ENCODE data around the gene TBCD. TPM values are rescaled to one million over a fixed set of nuclear protein-coding genes. Genes with fewer than 3 reads are reported as not detected.

TBCD gene
- total and polyA plus RNA-seq, 9 of the 15 experiments (the other 6 are each of a cell fraction or from before 2014, with no cell fraction given): 8.9 to 98.5 (median 28.0) TPM

DNA sequence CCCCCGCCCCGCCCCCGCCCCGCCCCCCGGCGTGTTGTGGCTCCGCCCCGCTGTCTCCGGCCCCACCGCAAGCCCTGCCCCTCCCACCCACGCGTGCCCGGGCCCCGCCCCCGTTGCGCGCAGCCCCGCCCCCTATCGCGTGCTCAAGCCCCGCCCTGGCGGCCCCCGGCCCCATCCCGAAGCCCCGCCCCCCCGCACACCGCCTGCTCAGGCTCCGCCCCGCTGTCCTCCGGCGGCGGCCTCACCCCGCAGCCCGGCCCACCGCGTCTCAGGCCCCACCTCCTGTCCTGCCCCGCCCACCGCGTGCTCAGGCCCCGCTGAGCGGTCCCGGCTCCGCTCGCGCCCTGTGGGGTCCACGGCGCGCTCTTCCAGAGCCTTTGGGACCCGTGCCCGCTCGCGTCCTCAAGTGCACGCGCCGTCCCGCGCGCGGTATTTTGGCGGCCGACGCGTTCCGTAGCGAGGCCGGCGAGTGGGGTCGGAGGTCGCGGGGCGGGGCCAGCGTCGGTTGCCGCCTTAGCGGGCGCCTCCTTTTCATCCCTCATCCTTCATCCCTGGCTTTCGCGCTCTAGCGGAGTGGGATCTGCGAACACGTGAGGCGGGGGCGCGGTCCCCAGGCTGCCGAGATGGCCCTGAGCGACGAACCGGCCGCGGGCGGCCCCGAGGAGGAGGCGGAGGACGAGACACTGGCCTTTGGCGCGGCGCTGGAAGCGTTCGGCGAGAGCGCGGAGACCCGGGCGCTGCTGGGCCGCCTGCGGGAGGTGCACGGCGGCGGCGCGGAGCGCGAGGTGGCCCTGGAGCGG lies at the start of gene TBCD (continued):
- TF ChIP-seq, protein P1, sequence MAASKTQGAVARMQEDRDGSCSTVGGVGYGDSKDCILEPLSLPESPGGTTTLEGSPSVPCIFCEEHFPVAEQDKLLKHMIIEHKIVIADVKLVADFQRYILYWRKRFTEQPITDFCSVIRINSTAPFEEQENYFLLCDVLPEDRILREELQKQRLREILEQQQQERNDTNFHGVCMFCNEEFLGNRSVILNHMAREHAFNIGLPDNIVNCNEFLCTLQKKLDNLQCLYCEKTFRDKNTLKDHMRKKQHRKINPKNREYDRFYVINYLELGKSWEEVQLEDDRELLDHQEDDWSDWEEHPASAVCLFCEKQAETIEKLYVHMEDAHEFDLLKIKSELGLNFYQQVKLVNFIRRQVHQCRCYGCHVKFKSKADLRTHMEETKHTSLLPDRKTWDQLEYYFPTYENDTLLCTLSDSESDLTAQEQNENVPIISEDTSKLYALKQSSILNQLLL (CRISPR knock-in tag; IDR thresholded peaks at IDR 0.05; ENCODE audit: borderline replicate concordance): no peak
- TF ChIP-seq RHOXF2B (CRISPR knock-in tag; conservative IDR thresholded peaks at IDR 0.05) (no peak), ZNF311 (CRISPR knock-in tag; IDR thresholded peaks at IDR 0.05) (no peak), PRPF4 (IDR thresholded peaks at IDR 0.05; ENCODE audit: insufficient read depth, low read depth, low read length, poor library complexity, severe bottlenecking) (no peak)
- TF ChIP-seq, protein P2, sequence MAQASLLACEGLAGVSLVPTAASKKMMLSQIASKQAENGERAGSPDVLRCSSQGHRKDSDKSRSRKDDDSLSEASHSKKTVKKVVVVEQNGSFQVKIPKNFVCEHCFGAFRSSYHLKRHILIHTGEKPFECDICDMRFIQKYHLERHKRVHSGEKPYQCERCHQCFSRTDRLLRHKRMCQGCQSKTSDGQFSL (CRISPR knock-in tag; IDR thresholded peaks at IDR 0.05): no peak; the same call in 1 of the 2 replicates
- TF ChIP-seq, protein P2 (tag; IDR thresholded peaks at IDR 0.05): no peak
- TF ChIP-seq, protein P3, sequence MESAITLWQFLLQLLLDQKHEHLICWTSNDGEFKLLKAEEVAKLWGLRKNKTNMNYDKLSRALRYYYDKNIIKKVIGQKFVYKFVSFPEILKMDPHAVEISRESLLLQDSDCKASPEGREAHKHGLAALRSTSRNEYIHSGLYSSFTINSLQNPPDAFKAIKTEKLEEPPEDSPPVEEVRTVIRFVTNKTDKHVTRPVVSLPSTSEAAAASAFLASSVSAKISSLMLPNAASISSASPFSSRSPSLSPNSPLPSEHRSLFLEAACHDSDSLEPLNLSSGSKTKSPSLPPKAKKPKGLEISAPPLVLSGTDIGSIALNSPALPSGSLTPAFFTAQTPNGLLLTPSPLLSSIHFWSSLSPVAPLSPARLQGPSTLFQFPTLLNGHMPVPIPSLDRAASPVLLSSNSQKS (CRISPR knock-in tag; IDR thresholded peaks at IDR 0.05): no peak
- TF ChIP-seq, protein P4, sequence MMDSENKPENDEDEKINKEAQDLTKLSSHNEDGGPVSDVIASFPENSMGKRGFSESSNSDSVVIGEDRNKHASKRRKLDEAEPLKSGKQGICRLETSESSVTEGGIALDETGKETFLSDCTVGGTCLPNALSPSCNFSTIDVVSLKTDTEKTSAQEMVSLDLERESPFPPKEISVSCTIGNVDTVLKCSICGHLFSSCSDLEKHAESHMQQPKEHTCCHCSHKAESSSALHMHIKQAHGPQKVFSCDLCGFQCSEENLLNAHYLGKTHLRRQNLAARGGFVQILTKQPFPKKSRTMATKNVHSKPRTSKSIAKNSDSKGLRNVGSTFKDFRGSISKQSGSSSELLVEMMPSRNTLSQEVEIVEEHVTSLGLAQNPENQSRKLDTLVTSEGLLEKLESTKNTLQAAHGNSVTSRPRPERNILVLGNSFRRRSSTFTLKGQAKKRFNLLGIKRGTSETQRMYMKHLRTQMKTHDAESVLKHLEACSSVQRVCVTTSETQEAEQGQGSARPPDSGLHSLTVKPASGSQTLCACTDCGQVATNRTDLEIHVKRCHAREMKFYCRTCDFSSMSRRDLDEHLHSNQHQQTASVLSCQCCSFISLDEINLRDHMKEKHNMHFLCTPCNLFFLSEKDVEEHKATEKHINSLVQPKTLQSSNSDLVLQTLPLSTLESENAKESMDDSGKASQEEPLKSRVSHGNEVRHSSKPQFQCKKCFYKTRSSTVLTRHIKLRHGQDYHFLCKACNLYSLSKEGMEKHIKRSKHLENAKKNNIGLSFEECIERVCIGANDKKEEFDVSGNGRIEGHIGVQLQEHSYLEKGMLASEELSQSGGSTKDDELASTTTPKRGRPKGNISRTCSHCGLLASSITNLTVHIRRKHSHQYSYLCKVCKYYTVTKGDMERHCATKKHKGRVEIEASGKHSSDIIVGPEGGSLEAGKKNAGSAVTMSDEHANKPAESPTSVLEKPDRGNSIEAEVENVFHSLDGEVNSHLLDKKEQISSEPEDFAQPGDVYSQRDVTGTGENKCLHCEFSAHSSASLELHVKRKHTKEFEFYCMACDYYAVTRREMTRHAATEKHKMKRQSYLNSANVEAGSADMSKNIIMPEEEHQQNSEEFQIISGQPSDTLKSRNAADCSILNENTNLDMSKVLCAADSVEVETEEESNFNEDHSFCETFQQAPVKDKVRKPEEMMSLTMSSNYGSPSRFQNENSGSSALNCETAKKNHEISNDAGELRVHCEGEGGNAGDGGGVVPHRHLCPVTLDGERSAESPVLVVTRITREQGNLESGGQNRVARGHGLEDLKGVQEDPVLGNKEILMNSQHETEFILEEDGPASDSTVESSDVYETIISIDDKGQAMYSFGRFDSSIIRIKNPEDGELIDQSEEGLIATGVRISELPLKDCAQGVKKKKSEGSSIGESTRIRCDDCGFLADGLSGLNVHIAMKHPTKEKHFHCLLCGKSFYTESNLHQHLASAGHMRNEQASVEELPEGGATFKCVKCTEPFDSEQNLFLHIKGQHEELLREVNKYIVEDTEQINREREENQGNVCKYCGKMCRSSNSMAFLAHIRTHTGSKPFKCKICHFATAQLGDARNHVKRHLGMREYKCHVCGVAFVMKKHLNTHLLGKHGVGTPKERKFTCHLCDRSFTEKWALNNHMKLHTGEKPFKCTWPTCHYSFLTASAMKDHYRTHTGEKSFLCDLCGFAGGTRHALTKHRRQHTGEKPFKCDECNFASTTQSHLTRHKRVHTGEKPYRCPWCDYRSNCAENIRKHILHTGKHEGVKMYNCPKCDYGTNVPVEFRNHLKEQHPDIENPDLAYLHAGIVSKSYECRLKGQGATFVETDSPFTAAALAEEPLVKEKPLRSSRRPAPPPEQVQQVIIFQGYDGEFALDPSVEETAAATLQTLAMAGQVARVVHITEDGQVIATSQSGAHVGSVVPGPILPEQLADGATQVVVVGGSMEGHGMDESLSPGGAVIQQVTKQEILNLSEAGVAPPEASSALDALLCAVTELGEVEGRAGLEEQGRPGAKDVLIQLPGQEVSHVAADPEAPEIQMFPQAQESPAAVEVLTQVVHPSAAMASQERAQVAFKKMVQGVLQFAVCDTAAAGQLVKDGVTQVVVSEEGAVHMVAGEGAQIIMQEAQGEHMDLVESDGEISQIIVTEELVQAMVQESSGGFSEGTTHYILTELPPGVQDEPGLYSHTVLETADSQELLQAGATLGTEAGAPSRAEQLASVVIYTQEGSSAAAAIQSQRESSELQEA (IDR thresholded peaks at IDR 0.05; ENCODE audit: low read depth): peak; percentile 95
